Parathyroid adenoma (tissue), 2 donors: ENCODE data around the gene TMEM255B.

Experiments
- H2AFZ ChIP-seq: fragments of 300-600 bp; sonication (generic); one replicate; pipeline ENCODE4 v1.7.0; 2017; ENCODE audit warnings: antibody characterized with exemption, mild to moderate bottlenecking
- H3K27ac ChIP-seq: fragments of 300-600 bp; sonication (generic); one replicate; pipeline ENCODE4 v1.7.0; 2017
- H3K27me3 ChIP-seq: fragments of 300-600 bp; sonication (generic); one replicate; pipeline ENCODE4 v1.7.0; 2017; ENCODE audit warnings: low read length; ENCODE audit not compliant: control insufficient read depth, insufficient read depth
- H3K36me3 ChIP-seq: fragments of 300-600 bp; sonication (generic); one replicate; pipeline ENCODE4 v1.7.0; 2017; ENCODE audit warnings: low read length; ENCODE audit not compliant: control insufficient read depth, insufficient read depth
- H3K4me1 ChIP-seq: fragments of 300-600 bp; sonication (generic); one replicate; pipeline ENCODE4 v1.7.0; 2017; ENCODE audit warnings: control low read depth
- H3K4me2 ChIP-seq: fragments of 300-600 bp; sonication (generic); one replicate; pipeline ENCODE4 v1.7.0; 2017; ENCODE audit warnings: low read length
- H3K4me3 ChIP-seq: fragments of 300-600 bp; sonication (generic); one replicate; pipeline ENCODE4 v1.7.0; 2017; ENCODE audit warnings: low read depth, low read length
- H3K79me2 ChIP-seq: fragments of 300-600 bp; sonication (generic); one replicate; pipeline ENCODE4 v1.7.0; 2017; ENCODE audit warnings: control low read depth
- H3K9ac ChIP-seq: fragments of 300-600 bp; sonication (generic); one replicate; pipeline ENCODE4 v1.7.0; 2017; ENCODE audit warnings: mild to moderate bottlenecking
- H3K9me3 ChIP-seq: fragments of 300-600 bp; sonication (generic); one replicate; pipeline ENCODE4 v1.7.0; 2017; ENCODE audit warnings: low read length; ENCODE audit not compliant: control insufficient read depth
- CTCF ChIP-seq: fragments of 300-600 bp; sonication (generic); IDR thresholded peaks from one replicate; pipeline ENCODE4 v1.7.0; 2017; ENCODE audit warnings: antibody characterized with exemption, mild to moderate bottlenecking
- donor health status: primary hyperparathyroidism.

The TMEM255B gene

GRCh38 chr13:113771709-113772331, 12.8 kb downstream of the TMEM255B start:
- Histone ChIP-seq H3K27ac (no peak overlapping the region), H2AFZ (no peak overlapping the region)

GRCh38 chr13:113774177-113775107, 15.4 kb downstream of the TMEM255B start:
- no peak overlapping the region for H2AFZ ChIP-seq
- H3K4me1 ChIP-seq = no peaks in the 10 kb centered on the region
- no peak for TF ChIP-seq CTCF
- H3K9me3 ChIP-seq = no peaks in the 10 kb centered on the region
- H3K36me3 ChIP-seq = no peaks in the 10 kb centered on the region
- H3K27me3 ChIP-seq = no peaks in the 10 kb centered on the region
- no peak overlapping the region for H3K4me3 ChIP-seq
- no peak overlapping the region for H3K4me2 ChIP-seq
- no peak overlapping the region for H3K27ac ChIP-seq
- H3K9ac ChIP-seq = no peak overlapping the region
- no peaks in the 10 kb centered on the region for H3K79me2 ChIP-seq

More at GRCh38 chr13:113771709-113772331, 12.8 kb downstream of the TMEM255B start:
- H3K4me1 ChIP-seq = no peaks in the 10 kb centered on the region
- no peak overlapping the region for H3K4me3 ChIP-seq
- H3K9me3 ChIP-seq = no peaks in the 10 kb centered on the region
- H3K27me3 ChIP-seq = no peaks in the 10 kb centered on the region
- H3K9ac ChIP-seq = no peak overlapping the region
- H3K79me2 ChIP-seq = no peaks in the 10 kb centered on the region
- no peaks in the 10 kb centered on the region for H3K36me3 ChIP-seq
- H3K4me2 ChIP-seq = no peak overlapping the region
- TF ChIP-seq CTCF = no peak

- no peak overlapping the region for H3K9ac ChIP-seq
- no peak overlapping the region for H3K4me2 ChIP-seq
- H3K9me3 ChIP-seq = no peaks in the 10 kb centered on the region
- no peak overlapping the region for H3K4me3 ChIP-seq
- H3K4me1 ChIP-seq = no peaks in the 10 kb centered on the region
- H3K27me3 ChIP-seq = no peaks in the 10 kb centered on the region
- no peak overlapping the region for H3K27ac ChIP-seq
- TF ChIP-seq CTCF = no peak
- no peak overlapping the region for H2AFZ ChIP-seq
- H3K79me2 ChIP-seq = no peaks in the 10 kb centered on the region
- no peaks in the 10 kb centered on the region for H3K36me3 ChIP-seq
Observed at GRCh38 chr13:113775451-113776145, 16.6 kb downstream of the TMEM255B start.

DNA sequence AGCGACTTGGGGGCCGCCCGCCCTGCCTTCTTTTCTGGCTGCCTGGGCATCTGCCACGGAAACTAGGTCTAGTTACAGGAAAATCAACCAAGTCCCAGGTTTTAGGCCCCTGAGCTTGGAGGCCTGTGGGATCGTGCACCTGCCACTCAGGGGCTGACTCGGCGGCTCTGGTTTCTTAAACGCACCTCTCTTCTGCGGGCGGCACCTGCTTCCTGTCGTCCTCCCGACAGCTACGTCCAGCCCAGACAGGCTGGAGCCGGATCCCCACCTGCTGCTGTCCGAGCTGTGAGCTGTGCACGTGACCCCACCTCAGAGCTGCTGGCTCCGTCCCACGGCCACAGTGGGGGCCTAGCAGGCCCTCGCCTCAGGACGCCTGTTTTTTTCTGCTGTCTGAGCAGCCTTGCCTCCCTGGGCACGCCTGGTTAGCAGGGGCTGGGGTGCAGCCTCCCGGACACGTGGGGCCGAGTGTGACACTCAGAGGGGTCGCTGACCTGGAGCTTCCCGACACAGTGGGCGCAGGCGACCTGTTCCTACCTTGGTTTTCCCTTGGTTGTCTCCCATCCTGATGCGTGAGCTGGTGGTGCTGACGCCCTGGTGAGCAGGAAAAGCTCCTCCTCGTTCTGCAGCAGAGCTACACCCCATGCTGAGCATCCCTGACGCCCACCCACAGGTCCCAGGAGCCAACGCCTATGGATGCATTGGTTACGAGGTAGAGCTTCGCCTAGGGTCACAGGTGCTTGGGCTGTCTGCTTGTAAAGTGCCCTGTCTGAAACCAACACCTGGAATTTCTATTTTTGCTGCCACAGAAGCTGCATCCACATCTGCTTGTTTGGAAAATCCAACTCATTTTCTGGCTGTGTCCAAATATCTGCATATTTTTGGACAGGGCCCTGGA, 17.5 kb downstream of the TMEM255B start:
- Histone ChIP-seq H3K4me1 (no peaks in the 10 kb centered on the region), H3K9me3 (no peaks in the 10 kb centered on the region), H3K79me2 (no peaks in the 10 kb centered on the region), H3K36me3 (no peaks in the 10 kb centered on the region), H2AFZ (no peak overlapping the region), H3K27ac (no peak overlapping the region), H3K4me3 (no peak overlapping the region), H3K27me3 (no peaks in the 10 kb centered on the region), H3K4me2 (no peak overlapping the region), H3K9ac (no peak overlapping the region)
- no peak for TF ChIP-seq CTCF
